Measurements from ENCODE around the gene INPP5K.
"Not testable (repeated sequence)": the region's sequence is repeated elsewhere in the genome, so short reads cannot be mapped to it uniquely, and the experiment has no call there.

The INPP5K gene

DNA sequence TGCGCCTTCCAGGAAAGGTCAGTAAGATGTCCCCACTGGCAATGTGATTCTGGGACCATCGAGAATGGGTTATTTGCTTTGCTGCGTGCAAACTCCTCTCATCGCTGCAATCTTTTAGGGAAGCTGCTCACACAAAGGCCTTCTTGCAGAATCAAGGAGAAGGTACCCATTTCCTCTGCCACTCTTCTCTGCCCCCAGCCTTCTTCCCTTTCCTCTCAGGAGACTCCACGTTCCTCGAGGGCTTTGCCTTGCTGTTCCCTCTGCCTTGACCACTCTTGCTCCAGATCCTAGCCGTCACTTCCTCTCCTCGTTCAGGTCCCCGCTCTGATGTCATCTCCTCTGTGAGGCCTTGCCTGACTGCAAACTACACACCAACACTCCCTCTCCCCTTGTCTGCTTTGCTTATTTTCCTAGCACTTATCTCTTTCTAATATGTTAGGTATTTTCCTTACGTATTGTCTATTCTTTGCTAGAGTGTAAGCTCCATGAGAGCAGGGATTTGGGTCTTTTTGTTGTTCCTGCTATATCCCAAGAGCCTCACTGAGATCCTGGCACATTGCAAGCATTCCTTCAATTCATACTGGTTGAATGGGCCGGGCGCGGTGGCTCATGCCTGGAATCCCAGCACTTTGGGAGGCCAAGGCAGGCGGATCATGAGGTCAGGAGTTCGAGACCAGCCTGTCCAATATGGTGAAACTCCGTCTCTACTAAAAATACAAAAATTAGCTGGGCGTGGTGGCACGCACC, 55.0 kb downstream of the INPP5K start:
- no peak for DNase-seq

DNA sequence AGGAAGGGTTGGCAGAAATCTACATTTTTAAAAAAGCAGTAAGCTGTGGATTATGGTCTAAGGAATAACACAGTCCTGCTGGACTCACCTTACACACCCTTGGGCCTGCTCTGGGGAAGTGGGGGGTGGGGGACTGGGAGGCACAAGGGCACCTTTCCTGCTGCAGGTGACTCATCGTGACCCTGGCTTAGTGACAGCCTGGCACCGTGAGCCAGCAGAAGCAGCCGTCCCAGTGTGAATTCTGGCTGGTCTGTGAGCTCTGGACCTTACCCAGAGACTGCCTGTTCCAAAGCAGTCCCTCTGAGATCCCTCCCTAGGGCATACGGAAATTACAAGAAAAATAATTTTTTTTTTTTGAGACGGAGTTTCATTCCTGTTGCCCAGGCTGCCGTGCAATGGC, 56.2 kb downstream of the INPP5K start:
- DNase-seq: no peak

DNA sequence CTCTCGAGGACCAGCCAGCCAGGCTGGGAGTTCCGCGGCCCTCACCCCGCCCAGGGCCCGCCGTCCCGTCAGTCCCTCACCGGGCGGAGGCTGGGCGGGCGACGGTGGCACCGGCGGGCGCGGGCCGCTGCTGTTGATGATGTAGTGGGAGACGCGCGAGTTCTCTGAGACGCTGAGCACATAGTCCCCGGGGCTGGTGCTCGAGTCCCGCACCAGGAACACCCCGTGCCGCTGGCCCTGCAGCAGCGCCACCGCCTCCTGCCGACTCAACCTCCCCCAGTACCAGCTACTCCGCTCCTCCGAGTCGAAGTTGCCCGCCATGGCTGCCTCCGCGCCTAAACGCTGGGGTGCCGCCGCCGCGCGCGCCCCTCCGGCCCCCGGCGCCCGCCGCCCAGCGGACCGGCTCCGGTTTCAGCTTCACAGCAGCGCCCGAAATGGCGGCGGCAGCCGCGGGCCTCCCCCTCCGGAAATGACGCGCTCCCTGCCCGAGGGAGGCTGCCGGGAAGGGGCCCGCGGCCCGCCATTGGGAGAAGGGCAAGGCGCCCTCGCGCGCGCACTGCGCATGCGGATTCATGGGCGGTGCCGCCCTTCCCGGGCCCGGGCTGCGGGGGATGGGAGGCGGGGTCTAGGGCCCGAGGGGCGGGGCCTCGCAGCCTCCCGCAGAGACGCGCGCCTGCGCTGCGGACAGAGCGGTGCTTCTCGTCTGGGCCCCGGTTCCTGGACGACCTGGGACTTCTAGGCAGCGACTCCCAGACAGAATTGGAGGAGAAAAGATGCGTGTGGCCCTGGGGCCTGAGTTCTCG, 60.4 kb downstream of the INPP5K start, which contains the start of gene CRK:
CRK (minus strand) TSS at position 436 of the 803 bp plus-strand sequence; CDS start at position 321, 115 bp downstream.
- peak; percentile 70 for DNase-seq

DNA sequence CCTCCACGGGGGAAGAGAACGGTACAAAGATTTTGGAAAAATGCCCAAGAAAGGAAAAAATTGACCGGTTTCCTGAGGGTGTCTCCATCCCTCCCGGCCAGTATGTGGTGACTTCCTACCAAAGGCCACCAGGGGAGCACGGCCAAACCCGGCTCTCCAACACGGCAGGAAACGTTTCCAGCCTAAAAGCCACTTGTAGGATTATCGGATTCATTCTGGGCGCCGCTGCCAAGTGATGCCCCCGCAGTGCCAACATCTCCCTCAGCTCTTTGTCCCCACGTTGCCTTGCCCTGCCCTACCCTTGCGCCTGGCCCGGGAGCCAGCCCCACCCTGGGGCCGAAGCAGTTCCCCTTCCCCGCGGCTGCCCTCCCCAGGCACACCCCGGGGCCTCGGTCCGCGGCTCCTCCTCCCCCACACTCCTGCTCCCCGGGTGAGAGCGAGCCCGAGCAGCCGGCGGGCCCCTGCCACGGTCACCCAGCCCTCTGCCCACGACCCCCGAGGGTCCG, 61.1 kb downstream of the INPP5K start:
- no peak for DNase-seq

DNA sequence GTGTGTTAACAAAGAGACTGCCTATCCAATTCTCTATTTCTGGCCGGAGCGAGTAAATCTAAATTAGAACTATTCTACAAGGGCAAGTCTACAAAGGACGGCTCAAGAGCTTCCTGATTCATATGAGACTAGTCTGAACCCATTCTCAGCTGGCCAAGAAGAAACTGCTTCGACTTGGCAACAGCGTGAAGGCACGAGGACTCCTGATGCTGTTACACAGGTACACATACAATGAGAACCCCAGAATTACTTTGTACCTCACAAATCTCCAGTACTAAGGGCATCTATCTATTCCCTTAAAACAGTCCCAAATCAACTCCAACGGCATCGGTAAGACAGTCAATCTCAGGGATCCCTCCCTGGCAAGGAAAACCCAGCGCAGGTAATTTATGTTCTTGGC, 61.9 kb downstream of the INPP5K start:
- no peak for DNase-seq

DNA sequence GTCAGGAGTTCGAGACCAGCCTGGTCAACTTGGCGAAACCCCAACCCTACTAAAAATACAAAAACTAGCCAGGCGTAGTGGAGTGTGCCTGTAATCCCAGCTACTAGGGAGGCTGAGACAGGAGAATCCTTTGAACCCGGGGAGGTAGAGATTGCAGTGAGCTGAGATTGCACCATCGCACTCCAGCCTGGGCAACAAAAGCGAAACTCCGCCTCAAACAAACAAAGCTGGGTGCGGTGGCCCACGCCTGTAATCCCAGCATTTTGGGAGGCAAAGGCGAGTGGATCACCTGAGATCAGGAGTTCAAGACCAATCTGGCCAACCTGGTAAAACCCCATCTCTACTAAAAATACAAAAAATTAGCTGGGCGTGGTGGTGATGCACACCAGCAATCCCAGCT, 62.7 kb downstream of the INPP5K start:
- not testable (repeated sequence) for DNase-seq

DNA sequence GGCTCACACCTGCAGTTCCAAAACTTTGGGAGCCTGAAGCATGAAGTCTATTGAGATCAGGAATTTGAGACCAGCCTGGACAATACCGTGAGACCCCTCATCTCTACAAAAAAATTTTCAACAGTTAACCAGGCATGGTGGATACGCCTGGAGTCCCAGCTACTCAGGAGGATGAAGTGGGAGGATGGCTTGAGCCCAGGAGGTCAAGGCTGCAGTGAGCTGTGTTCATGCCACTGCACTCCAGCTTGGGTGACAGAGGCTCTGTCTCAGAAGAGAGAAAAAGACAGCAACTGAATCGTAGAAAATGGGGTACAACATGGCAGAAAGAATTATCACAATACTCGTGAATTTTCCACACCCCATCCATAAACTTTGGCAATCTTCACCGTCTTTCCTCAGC, 63.6 kb downstream of the INPP5K start:
- no peak for DNase-seq

DNA sequence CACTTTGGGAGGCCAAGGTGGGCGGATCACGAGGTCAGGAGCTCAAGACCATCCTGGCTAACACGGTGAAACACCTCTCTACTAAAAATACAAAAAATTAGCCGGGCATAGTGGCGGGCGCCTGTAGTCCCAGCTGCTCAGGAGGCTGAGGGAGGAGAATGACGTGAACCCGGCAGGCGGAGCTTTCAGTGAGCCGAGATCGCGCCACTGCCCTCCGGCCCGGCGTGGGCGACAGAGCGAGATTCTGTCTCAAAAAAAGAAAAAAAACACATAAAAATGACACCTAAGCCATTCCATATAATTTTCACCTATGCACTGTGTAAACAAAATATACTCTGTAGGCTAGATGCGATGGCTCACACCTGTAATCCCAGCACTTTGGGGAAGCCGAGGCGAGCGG, 66.2 kb downstream of the INPP5K start:
- DNase-seq: not testable (repeated sequence)

DNA sequence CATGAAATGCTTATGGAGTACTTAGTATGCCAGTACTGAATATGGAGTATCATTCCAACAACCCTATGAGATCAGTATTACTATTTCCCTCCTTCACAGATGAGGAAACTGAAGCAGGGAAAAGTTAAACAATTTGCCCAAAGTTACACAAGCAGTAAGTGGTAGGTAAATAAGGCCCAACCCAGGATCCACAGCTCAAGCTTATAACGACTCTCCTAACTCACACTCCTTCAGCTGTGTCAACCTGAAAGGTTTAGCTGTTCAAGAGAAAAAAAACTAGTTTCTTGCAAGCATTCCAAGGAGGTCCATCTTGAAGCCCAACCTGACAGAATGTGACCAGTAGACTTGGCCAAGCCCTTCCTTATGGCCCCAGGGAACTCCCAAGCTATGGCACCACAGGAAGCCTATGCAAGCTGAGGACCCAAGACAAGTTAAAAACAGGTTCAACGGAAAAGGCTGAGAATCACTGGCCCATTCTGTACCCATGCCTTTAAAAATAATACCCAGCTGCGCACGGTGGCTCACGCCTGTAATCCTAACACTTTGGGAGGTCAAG, 66.9 kb downstream of the INPP5K start:
- no peak for DNase-seq

DNA sequence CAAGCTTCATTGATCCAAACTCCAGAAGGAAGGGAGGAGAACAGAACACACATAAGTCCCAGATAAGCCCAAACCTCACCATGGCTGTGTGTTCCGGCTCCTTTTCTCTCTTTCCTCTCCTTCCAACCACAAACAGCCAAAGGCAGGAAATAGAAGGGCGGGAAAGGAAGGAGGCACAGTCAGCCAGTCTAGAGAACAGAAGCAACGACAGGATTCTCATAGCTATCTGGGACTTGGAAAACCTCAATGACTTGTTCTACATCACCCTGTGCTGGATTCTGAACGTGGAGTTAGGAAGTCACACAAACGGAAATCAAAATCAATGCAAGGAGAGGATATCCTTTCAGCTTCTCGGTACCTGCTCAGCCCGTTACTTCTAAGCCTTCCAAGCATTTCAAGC, 69.4 kb downstream of the INPP5K start:
- no peak for DNase-seq

DNA sequence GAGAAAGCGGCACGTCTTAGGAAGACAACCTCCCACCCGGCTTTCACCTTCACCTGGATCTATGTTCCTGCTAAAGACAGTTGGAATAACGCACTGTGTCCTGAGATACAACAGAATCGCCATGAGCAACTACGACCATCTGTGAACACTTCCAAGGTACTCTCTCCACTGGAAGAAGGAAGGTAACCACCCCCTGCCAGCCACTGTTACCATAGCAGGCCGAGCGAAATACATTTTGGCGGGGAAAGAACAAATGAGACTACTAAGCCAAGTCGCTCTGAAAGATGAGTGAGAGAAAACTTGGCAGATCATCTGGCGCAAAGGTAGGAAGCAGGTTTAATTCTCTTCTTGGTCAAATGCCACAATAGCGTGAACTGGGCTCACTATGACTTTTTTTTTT, 70.2 kb downstream of the INPP5K start:
- DNase-seq: no peak

DNA sequence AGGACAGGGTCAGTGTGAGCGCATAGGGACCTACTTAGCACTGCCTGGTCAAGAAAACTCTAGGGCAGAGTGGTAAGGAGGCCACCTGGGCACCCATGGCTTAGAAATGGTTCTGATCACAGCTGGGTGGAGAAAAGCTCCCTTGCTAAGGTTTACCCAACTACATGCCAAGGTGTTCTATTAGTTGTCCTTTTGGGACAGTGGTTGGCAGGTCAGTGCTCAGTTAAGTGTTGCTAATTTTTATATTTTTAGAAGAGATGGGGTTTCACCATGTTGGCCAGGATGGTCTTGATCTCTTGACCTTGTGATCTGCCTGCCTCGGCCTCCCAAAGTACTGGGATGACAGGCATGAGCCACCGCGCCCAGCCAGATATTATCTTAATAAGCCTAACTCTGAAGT, 70.7 kb downstream of the INPP5K start:
- not testable (repeated sequence) for DNase-seq

Measured in NCI-H1436 treated with DMSO at 0.1 percent for 48 hours (cell line).